ENCODE results near the gene GUK1.

The GUK1 gene

GRCh38 chr1:228139931-228140723, at the start of gene GUK1:
Gene GUK1 (plus strand): TSS chr1:228140279. CDS start chr1:228140303, 24 bp downstream.
- Mint-ChIP-seq H3K4me3 (peak within 1 kb of the TSS; percentile 99), H3K36me3 (ENCODE audit: low read depth) (peaks cover 44% of the 10 kb centered on the region), H3K27me3 (no peaks in the 10 kb centered on the region), H3K4me1 (ENCODE audit: low read depth) (peaks cover 35% of the 10 kb centered on the region), H3K9me3 (no peaks in the 10 kb centered on the region), H3K27ac (peak within 1 kb of the TSS; percentile 98)
- peak; percentile 100 for DNase-seq

- Mint-ChIP-seq H3K4me3 (peak overlapping the region; percentile 25), H3K9me3 (peaks cover 13% of the 10 kb centered on the region), H3K27me3 (no peaks in the 10 kb centered on the region), H3K36me3 (ENCODE audit: low read depth) (peaks cover 97% of the 10 kb centered on the region), H3K4me1 (ENCODE audit: low read depth) (peaks cover 85% of the 10 kb centered on the region), H3K27ac (peak overlapping the region; percentile 89)
- no peak for DNase-seq
These were observed 49.4 kb upstream of the GUK1 start for GRCh38 chr1:228090613-228091081.

GRCh38 chr1:228091084-228091483, 49.0 kb upstream of the GUK1 start:
- peaks cover 85% of the 10 kb centered on the region for H3K4me1 Mint-ChIP-seq (ENCODE audit: low read depth)
- no peak overlapping the region for H3K4me3 Mint-ChIP-seq
- peaks cover 98% of the 10 kb centered on the region for H3K36me3 Mint-ChIP-seq (ENCODE audit: low read depth)

GRCh38 chr1:228092342-228093049, 47.6 kb upstream of the GUK1 start:
- H3K9me3 Mint-ChIP-seq = peaks cover 14% of the 10 kb centered on the region
- DNase-seq = no peak
- H3K27me3 Mint-ChIP-seq = no peaks in the 10 kb centered on the region
- H3K4me1 Mint-ChIP-seq (ENCODE audit: low read depth) = peaks cover 73% of the 10 kb centered on the region
- H3K4me3 Mint-ChIP-seq = no peak overlapping the region
- peak overlapping the region; percentile 89 for H3K27ac Mint-ChIP-seq
- H3K36me3 Mint-ChIP-seq (ENCODE audit: low read depth) = peaks cover 100% of the 10 kb centered on the region

More at GRCh38 chr1:228091084-228091483, 49.0 kb upstream of the GUK1 start:
- DNase-seq = no peak
- peak overlapping the region; percentile 89 for H3K27ac Mint-ChIP-seq
- no peaks in the 10 kb centered on the region for H3K27me3 Mint-ChIP-seq
- H3K9me3 Mint-ChIP-seq = peaks cover 14% of the 10 kb centered on the region

GRCh38 chr1:228093050-228093906, 46.8 kb upstream of the GUK1 start:
- Mint-ChIP-seq H3K27ac (no peak overlapping the region), H3K36me3 (ENCODE audit: low read depth) (peaks cover 100% of the 10 kb centered on the region), H3K27me3 (no peaks in the 10 kb centered on the region), H3K4me1 (ENCODE audit: low read depth) (peaks cover 65% of the 10 kb centered on the region), H3K9me3 (peaks cover 14% of the 10 kb centered on the region), H3K4me3 (no peak overlapping the region)
- DNase-seq = no peak

- no peak for DNase-seq
- Mint-ChIP-seq H3K36me3 (ENCODE audit: low read depth) (peaks cover 100% of the 10 kb centered on the region), H3K27ac (peak overlapping the region; percentile 84), H3K27me3 (no peaks in the 10 kb centered on the region), H3K9me3 (peaks cover 14% of the 10 kb centered on the region), H3K4me3 (no peak overlapping the region), H3K4me1 (ENCODE audit: low read depth) (peaks cover 55% of the 10 kb centered on the region)
These were observed 45.6 kb upstream of the GUK1 start for GRCh38 chr1:228094432-228095016.

GRCh38 chr1:228095161-228095560, 44.9 kb upstream of the GUK1 start:
- Mint-ChIP-seq H3K27ac (peak overlapping the region; percentile 84), H3K9me3 (peaks cover 14% of the 10 kb centered on the region), H3K27me3 (no peaks in the 10 kb centered on the region), H3K36me3 (ENCODE audit: low read depth) (peaks cover 100% of the 10 kb centered on the region), H3K4me1 (ENCODE audit: low read depth) (peaks cover 48% of the 10 kb centered on the region), H3K4me3 (no peak overlapping the region)
- no peak for DNase-seq

GRCh38 chr1:228095938-228096337, 44.1 kb upstream of the GUK1 start:
- DNase-seq = no peak
- Mint-ChIP-seq H3K4me1 (ENCODE audit: low read depth) (peaks cover 41% of the 10 kb centered on the region), H3K36me3 (ENCODE audit: low read depth) (peaks cover 100% of the 10 kb centered on the region)

GRCh38 chr1:228096416-228097332, 43.4 kb upstream of the GUK1 start:
- H3K36me3 Mint-ChIP-seq (ENCODE audit: low read depth) = peaks cover 100% of the 10 kb centered on the region
- no peaks in the 10 kb centered on the region for H3K27me3 Mint-ChIP-seq
- DNase-seq = peak; percentile 22
- H3K4me1 Mint-ChIP-seq (ENCODE audit: low read depth) = peaks cover 40% of the 10 kb centered on the region
- peak overlapping the region; percentile 73 for H3K27ac Mint-ChIP-seq
- no peak overlapping the region for H3K4me3 Mint-ChIP-seq
- peaks cover 14% of the 10 kb centered on the region for H3K9me3 Mint-ChIP-seq

More at GRCh38 chr1:228095938-228096337, 44.1 kb upstream of the GUK1 start:
- Mint-ChIP-seq H3K27me3 (no peaks in the 10 kb centered on the region), H3K9me3 (peaks cover 14% of the 10 kb centered on the region), H3K27ac (peak overlapping the region; percentile 84), H3K4me3 (no peak overlapping the region)

- H3K4me1 Mint-ChIP-seq (ENCODE audit: low read depth) = peaks cover 32% of the 10 kb centered on the region
- H3K27me3 Mint-ChIP-seq = no peaks in the 10 kb centered on the region
- DNase-seq = peak; percentile 28
- H3K9me3 Mint-ChIP-seq = peaks cover 14% of the 10 kb centered on the region
- peak overlapping the region; percentile 73 for H3K27ac Mint-ChIP-seq
- no peak overlapping the region for H3K4me3 Mint-ChIP-seq
- H3K36me3 Mint-ChIP-seq (ENCODE audit: low read depth) = peaks cover 93% of the 10 kb centered on the region
These were observed 42.6 kb upstream of the GUK1 start for GRCh38 chr1:228097333-228098081.

- Mint-ChIP-seq H3K27me3 (no peaks in the 10 kb centered on the region), H3K9me3 (peaks cover 14% of the 10 kb centered on the region), H3K36me3 (ENCODE audit: low read depth) (peaks cover 88% of the 10 kb centered on the region), H3K4me3 (no peak overlapping the region), H3K4me1 (ENCODE audit: low read depth) (peaks cover 31% of the 10 kb centered on the region), H3K27ac (peak overlapping the region; percentile 81)
- DNase-seq = peak; percentile 27
These were observed 41.7 kb upstream of the GUK1 start for GRCh38 chr1:228098323-228098931.

- H3K36me3 Mint-ChIP-seq (ENCODE audit: low read depth) = peaks cover 83% of the 10 kb centered on the region
These were observed 40.7 kb upstream of the GUK1 start for GRCh38 chr1:228099331-228099732.

More at GRCh38 chr1:228099331-228099732, 40.7 kb upstream of the GUK1 start:
- DNase-seq = no peak
- Mint-ChIP-seq H3K9me3 (peaks cover 10% of the 10 kb centered on the region), H3K27ac (peak overlapping the region; percentile 81), H3K4me3 (no peak overlapping the region), H3K4me1 (ENCODE audit: low read depth) (peaks cover 36% of the 10 kb centered on the region), H3K27me3 (no peaks in the 10 kb centered on the region)
